Measurements from ENCODE around the gene NEIL3.

NEIL3 gene

DNA sequence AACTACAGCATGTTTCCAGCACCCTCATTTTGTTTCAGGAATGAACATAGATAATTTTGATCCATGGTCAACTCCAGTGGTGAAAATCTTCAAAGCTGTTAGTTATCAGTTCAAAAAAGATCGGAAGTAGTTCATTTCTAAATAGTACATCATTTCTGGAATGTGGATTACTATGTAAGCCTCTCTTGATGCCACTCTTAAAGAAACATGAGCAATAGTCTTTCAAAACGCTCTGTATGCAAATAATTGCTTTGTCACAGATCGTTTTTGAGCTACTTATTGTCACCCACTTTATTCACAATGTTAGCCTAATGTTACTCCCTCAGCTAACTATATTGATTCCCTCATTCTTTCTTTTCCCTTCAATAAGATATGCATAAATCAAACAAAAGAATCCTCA is 65.7 kb downstream of the NEIL3 start:
- Histone ChIP-seq H3K4ac (ENCODE audit: low read depth, low read length) (no peak overlapping the region), H3K23ac (ENCODE audit: low read length) (no peak overlapping the region), H3K4me3 (ENCODE audit: low read depth, low read length) (no peak overlapping the region), H3K79me1 (ENCODE audit: low read length) (no peaks in the 10 kb centered on the region), H2AK5ac (ENCODE audit: low read length) (no peak overlapping the region), H2BK120ac (ENCODE audit: insufficient read depth, low read length, poor library complexity) (no peak overlapping the region), H3K18ac (ENCODE audit: low read length) (no peak overlapping the region), H4K91ac (ENCODE audit: low read depth, low read length) (no peak overlapping the region), H4K12ac (ENCODE audit: low read depth, low read length) (no peak overlapping the region), H3K36me3 (ENCODE audit: control insufficient read depth in 1 of 2, insufficient read depth in 2 of 2, low read length in 2 of 2) (no peaks in the 10 kb centered on the region), H3K4me1 (ENCODE audit: control insufficient read depth in 1 of 2, insufficient read depth in 2 of 2, low read length in 2 of 2) (no peaks in the 10 kb centered on the region), H3K14ac (ENCODE audit: low read length) (no peak overlapping the region), H4K8ac (ENCODE audit: low read depth, low read length) (no peak overlapping the region), H3K9ac (ENCODE audit: low read length) (no peak overlapping the region), H2BK12ac (ENCODE audit: low read length) (no peak overlapping the region), H3K4me2 (ENCODE audit: low read length) (no peak overlapping the region), H3K27me3 (ENCODE audit: insufficient read depth, low read length) (no peaks in the 10 kb centered on the region), H3K9me3 (ENCODE audit: insufficient read depth, low read depth, low read length) (no peaks in the 10 kb centered on the region), H2BK5ac (ENCODE audit: low read depth, low read length, poor library complexity) (no peak overlapping the region), H3K79me2 (ENCODE audit: control insufficient read depth, insufficient read depth, low read length, poor library complexity) (no peaks in the 10 kb centered on the region), H2AFZ (ENCODE audit: insufficient read depth, low read length, poor library complexity) (no peak overlapping the region), H3K27ac (ENCODE audit: low read depth, low read length) (no peak overlapping the region)
- WGBS (ENCODE audit: extremely low coverage, insufficient coverage, insufficient read length), result no CpG with 5 or more reads among the region's 3 CpGs
- DNase-seq, result peak in 1 of 2 donors; percentile 54

DNA sequence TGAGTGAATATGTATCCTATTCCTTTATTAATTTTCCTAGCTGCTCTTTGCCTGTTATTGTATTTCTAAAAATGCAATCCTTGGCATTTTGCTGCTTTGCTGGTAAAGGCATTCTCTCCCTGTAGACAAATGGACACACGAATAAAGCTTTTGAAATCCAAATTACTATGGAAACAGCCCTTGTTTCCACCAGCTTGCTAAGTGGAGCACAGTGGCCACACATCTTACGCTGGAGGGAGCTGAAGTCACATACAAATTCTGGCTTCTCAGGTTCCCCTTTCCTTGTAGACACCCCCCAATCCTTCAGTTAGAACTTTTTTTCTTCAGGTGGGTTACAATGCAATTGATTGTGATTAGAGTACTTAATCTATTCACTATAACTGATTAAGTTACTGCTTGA is 66.3 kb downstream of the NEIL3 start:
- Histone ChIP-seq H3K9me3 (ENCODE audit: insufficient read depth, low read depth, low read length) (peaks cover 2% of the 10 kb centered on the region), H2AK5ac (ENCODE audit: low read length) (no peak overlapping the region), H3K27ac (ENCODE audit: low read depth, low read length) (no peak overlapping the region), H4K91ac (ENCODE audit: low read depth, low read length) (no peak overlapping the region), H3K23ac (ENCODE audit: low read length) (no peak overlapping the region), H2BK12ac (ENCODE audit: low read length) (no peak overlapping the region), H2BK5ac (ENCODE audit: low read depth, low read length, poor library complexity) (no peak overlapping the region), H3K14ac (ENCODE audit: low read length) (no peak overlapping the region), H3K4me1 (ENCODE audit: control insufficient read depth in 1 of 2, insufficient read depth in 2 of 2, low read length in 2 of 2) (peaks cover 0 to 2% of the 10 kb centered on the region in 2 experiments), H4K12ac (ENCODE audit: low read depth, low read length) (no peak overlapping the region), H3K27me3 (ENCODE audit: insufficient read depth, low read length) (no peaks in the 10 kb centered on the region), H3K4me3 (ENCODE audit: low read depth, low read length) (no peak overlapping the region), H3K79me1 (ENCODE audit: low read length) (no peaks in the 10 kb centered on the region), H3K4ac (ENCODE audit: low read depth, low read length) (no peak overlapping the region), H3K9ac (ENCODE audit: low read length) (no peak overlapping the region), H4K8ac (ENCODE audit: low read depth, low read length) (no peak overlapping the region), H3K4me2 (ENCODE audit: low read length) (no peak overlapping the region), H3K36me3 (ENCODE audit: control insufficient read depth in 1 of 2, insufficient read depth in 2 of 2, low read length in 2 of 2) (no peaks in the 10 kb centered on the region), H3K18ac (ENCODE audit: low read length) (no peak overlapping the region), H2AFZ (ENCODE audit: insufficient read depth, low read length, poor library complexity) (no peak overlapping the region), H3K79me2 (ENCODE audit: control insufficient read depth, insufficient read depth, low read length, poor library complexity) (no peaks in the 10 kb centered on the region), H2BK120ac (ENCODE audit: insufficient read depth, low read length, poor library complexity) (no peak overlapping the region)
- DNase-seq, result peak in 1 of 2 donors; percentile 9
- WGBS (ENCODE audit: extremely low coverage, insufficient coverage, insufficient read length), result no CpG with 5 or more reads among the region's 2 CpGs

GRCh38 chr4:177380730-177381287 is 71.1 kb downstream of the NEIL3 start:
- Histone ChIP-seq H3K4ac (ENCODE audit: low read depth, low read length) (no peak overlapping the region), H3K4me2 (ENCODE audit: low read length) (no peak overlapping the region), H2BK5ac (ENCODE audit: low read depth, low read length, poor library complexity) (no peak overlapping the region), H2BK12ac (ENCODE audit: low read length) (no peak overlapping the region), H4K12ac (ENCODE audit: low read depth, low read length) (peak overlapping the region; percentile 7), H3K79me2 (ENCODE audit: control insufficient read depth, insufficient read depth, low read length, poor library complexity) (no peaks in the 10 kb centered on the region), H3K23ac (ENCODE audit: low read length) (no peak overlapping the region), H3K9ac (ENCODE audit: low read length) (no peak overlapping the region), H3K14ac (ENCODE audit: low read length) (no peak overlapping the region), H3K9me3 (ENCODE audit: insufficient read depth, low read depth, low read length) (peaks cover 2% of the 10 kb centered on the region), H3K27me3 (ENCODE audit: insufficient read depth, low read length) (no peaks in the 10 kb centered on the region), H4K8ac (ENCODE audit: low read depth, low read length) (peak overlapping the region; percentile 13), H2AFZ (ENCODE audit: insufficient read depth, low read length, poor library complexity) (no peak overlapping the region), H3K18ac (ENCODE audit: low read length) (no peak overlapping the region), H3K4me3 (ENCODE audit: low read depth, low read length) (no peak overlapping the region), H3K36me3 (ENCODE audit: control insufficient read depth in 1 of 2, insufficient read depth in 2 of 2, low read length in 2 of 2) (no peaks in the 10 kb centered on the region), H3K4me1 (ENCODE audit: control insufficient read depth in 1 of 2, insufficient read depth in 2 of 2, low read length in 2 of 2) (peaks cover 0 to 2% of the 10 kb centered on the region in 2 experiments), H2AK5ac (ENCODE audit: low read length) (no peak overlapping the region), H2BK120ac (ENCODE audit: insufficient read depth, low read length, poor library complexity) (no peak overlapping the region), H3K79me1 (ENCODE audit: low read length) (no peaks in the 10 kb centered on the region), H3K27ac (ENCODE audit: low read depth, low read length) (no peak overlapping the region), H4K91ac (ENCODE audit: low read depth, low read length) (no peak overlapping the region)
- no CpG with 5 or more reads among the region's 19 CpGs for WGBS (ENCODE audit: extremely low coverage, insufficient coverage, insufficient read length)
- peak; percentile 55 to 70 for DNase-seq

DNA sequence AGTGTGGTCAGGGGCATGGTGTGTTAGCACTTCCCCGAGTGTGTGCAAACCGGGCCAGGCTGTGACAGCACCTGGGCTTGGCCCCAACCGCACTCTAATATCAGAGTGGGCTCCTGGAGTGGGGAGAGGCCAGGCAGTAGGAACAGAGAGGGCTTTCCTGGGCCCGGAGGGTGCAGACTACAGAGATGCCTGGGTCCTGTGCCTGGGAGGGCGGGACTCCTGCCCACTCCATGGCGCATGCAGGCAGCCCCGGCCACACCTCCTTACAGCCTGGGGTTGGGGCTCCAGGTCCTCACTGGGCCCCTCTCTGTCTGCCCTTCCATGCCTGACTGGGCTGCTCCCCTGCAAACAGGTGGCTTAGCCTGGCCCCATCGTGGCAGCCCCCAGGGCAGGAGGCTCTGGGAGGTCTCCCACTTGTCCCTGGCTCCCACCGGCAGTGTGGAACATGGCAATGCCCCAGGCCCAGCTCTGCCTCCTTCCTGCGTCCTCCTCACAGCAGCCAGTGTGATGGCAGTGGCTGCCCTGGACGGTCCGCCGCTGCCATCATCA is 72.2 kb downstream of the NEIL3 start:
- no peaks in the 10 kb centered on the region for H3K36me3 ChIP-seq (ENCODE audit: control insufficient read depth in 1 of 2, insufficient read depth in 2 of 2, low read length in 2 of 2)
- no peak overlapping the region for H3K14ac ChIP-seq (ENCODE audit: low read length)
- no peak overlapping the region for H4K12ac ChIP-seq (ENCODE audit: low read depth, low read length)
- no peak overlapping the region for H2AK5ac ChIP-seq (ENCODE audit: low read length)
- H4K91ac ChIP-seq (ENCODE audit: low read depth, low read length), result no peak overlapping the region
- H3K4me2 ChIP-seq (ENCODE audit: low read length), result no peak overlapping the region
- peaks cover 0 to 2% of the 10 kb centered on the region in 2 experiments for H3K4me1 ChIP-seq (ENCODE audit: control insufficient read depth in 1 of 2, insufficient read depth in 2 of 2, low read length in 2 of 2)
- H3K27me3 ChIP-seq (ENCODE audit: insufficient read depth, low read length), result no peaks in the 10 kb centered on the region
- H3K79me2 ChIP-seq (ENCODE audit: control insufficient read depth, insufficient read depth, low read length, poor library complexity), result no peaks in the 10 kb centered on the region
- H2BK5ac ChIP-seq (ENCODE audit: low read depth, low read length, poor library complexity), result no peak overlapping the region
- no CpG with 5 or more reads among the region's 13 CpGs for WGBS (ENCODE audit: extremely low coverage, insufficient coverage, insufficient read length)
- no peak overlapping the region for H3K9ac ChIP-seq (ENCODE audit: low read length)
- peak overlapping the region; percentile 46 for H3K4me3 ChIP-seq (ENCODE audit: low read depth, low read length)
- peaks cover 2% of the 10 kb centered on the region for H3K9me3 ChIP-seq (ENCODE audit: insufficient read depth, low read depth, low read length)
- no peak overlapping the region for H4K8ac ChIP-seq (ENCODE audit: low read depth, low read length)
- no peak overlapping the region for H3K23ac ChIP-seq (ENCODE audit: low read length)
- H3K4ac ChIP-seq (ENCODE audit: low read depth, low read length), result no peak overlapping the region
- H2AFZ ChIP-seq (ENCODE audit: insufficient read depth, low read length, poor library complexity), result no peak overlapping the region
- no peak for DNase-seq
- no peaks in the 10 kb centered on the region for H3K79me1 ChIP-seq (ENCODE audit: low read length)
- no peak overlapping the region for H3K18ac ChIP-seq (ENCODE audit: low read length)
- H2BK120ac ChIP-seq (ENCODE audit: insufficient read depth, low read length, poor library complexity), result no peak overlapping the region
- H3K27ac ChIP-seq (ENCODE audit: low read depth, low read length), result no peak overlapping the region
- H2BK12ac ChIP-seq (ENCODE audit: low read length), result no peak overlapping the region

Measured in trophoblast cell (in vitro differentiated cells and primary cell).